T47D (cell line): ENCODE measurements around the gene HLA-G.
"Not testable (repeated sequence)": the region's sequence is repeated elsewhere in the genome, so short reads cannot be mapped to it uniquely, and the experiment has no call there.

Experiments
- DNase-seq, 2 experiments: peaks; one replicate each; pipeline versions ENCODE4 v3.0.0 to v3.0.0-alpha.2; 2011 to 2012; ENCODE audit warnings: low read depth in 1 of 2, low spot score in 1 of 2
- JUND ChIP-seq: IDR thresholded peaks from 2 replicates; pipeline ENCODE4 v1.6.1; 2012; ENCODE audit warnings: low read depth
- in situ Hi-C: cut with HindIII; loops from 2 replicates; pipeline ENCODE4 v1.10.0; 2016; ENCODE audit warnings: low sequenced_read_pairs, low pct_unique_long_range_greater_than_20kb

HLA-G gene

GRCh38 chr6:29827579-29828470 is at the start of gene HLA-G:
TSS of gene HLA-G (plus strand) at chr6:29827825. CDS start at chr6:29827845, 20 bp downstream.
- no peak for TF ChIP-seq JUND
- in situ Hi-C loops, result no loop called here
- DNase-seq, result no peak

GRCh38 chr6:29780019-29780698 is 47.5 kb upstream of the HLA-G start:
- in situ Hi-C loops, DNase-seq: not testable (repeated sequence)

DNA sequence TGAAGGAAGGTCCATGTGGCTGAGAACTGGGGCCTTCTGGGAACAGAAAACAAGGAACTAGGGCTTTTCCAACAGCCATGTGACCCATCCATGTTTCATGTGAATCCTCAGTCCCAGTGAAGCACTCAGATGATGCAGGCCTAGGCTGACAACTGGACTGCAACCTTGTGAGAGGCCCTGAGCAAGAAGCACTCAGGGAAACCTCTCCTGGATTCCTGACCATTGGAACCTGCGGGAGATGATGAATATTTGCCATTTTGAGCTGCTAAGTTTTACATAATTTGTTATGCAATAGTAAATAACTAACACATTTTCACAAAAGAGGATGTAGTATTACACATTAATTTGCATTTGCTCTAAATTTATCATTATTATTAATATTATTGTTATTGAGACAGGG is 38.4 kb upstream of the HLA-G start:
- TF ChIP-seq JUND, result no peak
- in situ Hi-C loops, result no loop called here
- DNase-seq, result no peak

DNA sequence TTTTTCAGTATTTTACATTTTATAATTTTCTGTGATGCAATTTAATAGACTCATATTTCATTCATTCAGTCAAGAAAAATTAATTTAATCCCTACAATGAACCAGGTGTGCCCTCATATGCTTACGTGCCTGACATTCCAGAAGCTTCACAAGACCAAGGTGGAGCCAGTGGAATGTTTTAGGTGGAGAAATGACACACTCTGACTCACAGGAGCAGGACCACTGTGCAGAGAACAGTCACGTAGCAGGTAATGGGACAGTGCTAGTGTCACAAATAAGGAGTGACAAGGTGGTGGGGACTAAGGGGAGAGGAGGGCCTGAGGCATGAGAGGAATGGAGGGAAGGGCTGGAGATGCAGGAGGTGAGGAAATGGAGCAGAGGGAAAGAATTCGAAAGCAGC is 37.0 kb upstream of the HLA-G start:
- in situ Hi-C loops, result no loop called here
- peak in 1 of 2 experiments; percentile 3 for DNase-seq
- TF ChIP-seq JUND, result no peak

GRCh38 chr6:29791162-29791561 is 36.5 kb upstream of the HLA-G start:
- no peak for DNase-seq
- in situ Hi-C loops, result no loop called here
- no peak for TF ChIP-seq JUND

DNA sequence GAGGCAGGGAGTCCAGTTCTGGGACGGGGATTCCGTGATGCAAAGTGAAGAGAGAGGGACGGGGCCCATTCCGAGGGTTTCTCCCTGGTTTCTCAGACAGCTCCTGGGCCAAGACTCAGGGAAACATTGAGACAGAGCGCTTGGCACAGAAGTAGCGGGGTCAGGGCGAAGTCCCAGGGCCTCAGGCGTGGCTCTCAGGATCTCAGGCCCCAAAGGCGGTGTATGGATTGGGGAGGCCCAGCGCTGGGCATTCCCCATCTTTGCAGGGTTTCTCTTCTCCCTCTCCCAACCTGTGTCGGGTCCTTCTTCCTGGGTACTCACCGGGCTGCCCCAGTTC is 35.9 kb upstream of the HLA-G start:
- no peak for DNase-seq
- TF ChIP-seq JUND, result no peak
- in situ Hi-C loops, result no loop called here

GRCh38 chr6:29792123-29793035 is 35.2 kb upstream of the HLA-G start:
- no peak for DNase-seq
- in situ Hi-C loops, result no loop called here

DNA sequence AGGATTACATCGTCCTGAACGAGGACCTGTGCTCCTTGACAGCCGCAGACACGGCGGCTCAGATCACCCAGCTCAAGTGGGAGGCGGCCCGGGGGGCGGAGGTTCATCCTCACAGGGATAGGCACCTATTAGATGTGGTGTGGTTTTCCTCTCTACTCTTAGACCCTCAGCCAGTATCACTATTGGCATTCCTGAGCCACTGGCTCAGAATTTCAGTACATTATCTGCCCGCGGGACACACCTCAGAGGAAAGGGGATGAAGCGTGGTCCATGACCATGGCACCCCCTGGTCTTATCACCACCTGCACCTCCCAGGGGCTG is 34.6 kb upstream of the HLA-G start:
- DNase-seq, result no peak
- TF ChIP-seq JUND, result no peak
- in situ Hi-C loops, result no loop called here

More at GRCh38 chr6:29792123-29793035, 35.2 kb upstream of the HLA-G start:
- no peak for TF ChIP-seq JUND

- no peak for DNase-seq
- TF ChIP-seq JUND, result no peak
- in situ Hi-C loops, result no loop called here
Measured at GRCh38 chr6:29793796-29794195, 33.8 kb upstream of the HLA-G start.

DNA sequence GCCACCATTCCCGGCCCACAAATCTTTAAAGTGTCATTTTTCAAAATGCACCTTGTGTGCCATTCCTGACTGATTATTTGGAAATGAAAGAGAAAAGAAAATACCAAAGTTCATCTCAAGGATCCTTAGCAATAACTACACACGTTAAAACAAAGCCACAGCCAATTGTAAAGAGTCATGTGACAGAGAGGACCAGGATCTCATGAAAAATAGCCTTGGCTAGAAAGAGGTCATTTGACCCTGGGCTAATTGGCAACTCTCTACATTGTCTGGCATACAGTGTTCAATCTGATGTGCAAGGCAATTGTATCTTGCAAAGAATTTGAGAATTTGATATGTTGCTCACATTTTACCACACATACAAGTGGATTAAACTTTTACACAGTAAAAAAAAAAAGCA is 31.6 kb upstream of the HLA-G start:
- no peak for DNase-seq
- no peak for TF ChIP-seq JUND
- in situ Hi-C loops, result no loop called here

DNA sequence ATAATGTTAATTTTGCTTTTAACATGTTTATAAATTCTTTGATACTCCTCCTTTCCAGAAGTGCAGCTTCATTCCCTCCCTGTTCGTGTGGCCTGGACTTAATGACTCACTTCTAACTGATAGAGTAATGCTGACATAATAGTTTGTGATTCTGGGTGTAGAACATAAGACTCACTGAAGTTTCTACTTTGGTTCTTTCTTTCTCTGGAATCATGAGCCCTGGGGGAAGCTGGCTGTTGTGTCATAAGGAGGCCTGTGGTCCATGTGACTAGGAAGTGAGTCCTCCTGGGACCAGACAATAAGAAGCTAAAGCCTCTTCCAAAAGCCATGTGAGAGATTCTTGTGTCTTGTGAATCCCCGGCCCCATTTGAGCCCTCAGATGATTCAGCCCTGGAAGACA is 30.5 kb upstream of the HLA-G start:
- TF ChIP-seq JUND, result no peak
- in situ Hi-C loops, result no loop called here
- no peak for DNase-seq

DNA sequence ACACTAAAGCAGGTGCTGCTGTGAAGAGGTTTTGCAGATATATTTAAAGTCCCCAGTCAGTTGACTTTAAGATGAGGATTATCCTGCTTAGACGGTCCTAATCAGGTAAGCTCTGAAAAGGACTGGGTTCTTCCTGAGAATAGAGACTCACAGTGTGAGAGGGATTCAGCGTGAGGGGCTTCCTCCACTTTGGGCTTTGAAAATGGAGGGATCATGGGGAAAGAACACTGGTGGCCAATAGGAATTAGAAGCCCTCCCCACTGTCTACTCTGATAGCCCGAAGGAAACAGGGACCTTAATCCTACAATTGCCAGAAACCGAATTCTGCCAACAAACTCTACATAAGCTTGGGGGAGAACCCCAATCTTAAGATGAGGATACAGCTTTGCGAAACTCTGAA is 29.7 kb upstream of the HLA-G start:
- in situ Hi-C loops, result no loop called here
- DNase-seq, result no peak
- TF ChIP-seq JUND, result no peak

- TF ChIP-seq JUND, result no peak
- in situ Hi-C loops, result no loop called here
- DNase-seq, result no peak
Measured at GRCh38 chr6:29800254-29800653, 27.4 kb upstream of the HLA-G start.
